Activated CD4-positive, alpha-beta T cell treated with anti-CD3 and anti-CD28 coated beads, Interleukin-2, amount 50 U/mL, for 1 hour (primary cell): Measurements from ENCODE around the gene WFDC1.

ENCODE experiments used
- DNase-seq: peaks from one replicate; pipeline ENCODE4 v3.0.0-alpha.2; 2020

The WFDC1 gene

GRCh38 chr16:84294531-84295142, at the start of gene WFDC1:
Gene WFDC1, plus strand, starts transcription at chr16:84294878. Its CDS starts 94 bp downstream, at chr16:84294972.
- no peak for DNase-seq

- DNase-seq = no peak
Measured at GRCh38 chr16:84245956-84246678, 48.6 kb upstream of the WFDC1 start.

GRCh38 chr16:84246679-84247077, 48.0 kb upstream of the WFDC1 start:
- no peak for DNase-seq

- no peak for DNase-seq
Measured at GRCh38 chr16:84247331-84247730, 47.3 kb upstream of the WFDC1 start.

GRCh38 chr16:84247844-84248243, 46.8 kb upstream of the WFDC1 start:
- DNase-seq = no peak

- DNase-seq = no peak
Measured at GRCh38 chr16:84252184-84252583, 42.5 kb upstream of the WFDC1 start.

GRCh38 chr16:84253173-84253572, 41.5 kb upstream of the WFDC1 start:
- no peak for DNase-seq

GRCh38 chr16:84254062-84254461, 40.6 kb upstream of the WFDC1 start:
- DNase-seq = no peak

- DNase-seq = no peak
Measured at GRCh38 chr16:84255050-84255810, 39.4 kb upstream of the WFDC1 start.

- DNase-seq = no peak
Measured at GRCh38 chr16:84258266-84258665, 36.4 kb upstream of the WFDC1 start.

GRCh38 chr16:84259691-84260090, 35.0 kb upstream of the WFDC1 start:
- DNase-seq = no peak

- no peak for DNase-seq
Measured at GRCh38 chr16:84260766-84261554, 33.7 kb upstream of the WFDC1 start.

- no peak for DNase-seq
Measured at GRCh38 chr16:84262031-84262430, 32.6 kb upstream of the WFDC1 start.

- no peak for DNase-seq
Measured at GRCh38 chr16:84262939-84263338, 31.7 kb upstream of the WFDC1 start.

GRCh38 chr16:84266451-84266850, 28.2 kb upstream of the WFDC1 start:
- no peak for DNase-seq

GRCh38 chr16:84267380-84267779, 27.3 kb upstream of the WFDC1 start:
- no peak for DNase-seq

GRCh38 chr16:84268291-84269040, 26.2 kb upstream of the WFDC1 start:
- no peak for DNase-seq

- DNase-seq = no peak
Measured at GRCh38 chr16:84270071-84270470, 24.6 kb upstream of the WFDC1 start.

- DNase-seq = no peak
Measured at GRCh38 chr16:84270531-84270930, 24.1 kb upstream of the WFDC1 start.

- no peak for DNase-seq
Measured at GRCh38 chr16:84271037-84271436, 23.6 kb upstream of the WFDC1 start.

GRCh38 chr16:84271866-84272265, 22.8 kb upstream of the WFDC1 start:
- DNase-seq = no peak

- no peak for DNase-seq
Measured at GRCh38 chr16:84272740-84273320, 21.8 kb upstream of the WFDC1 start.
